KBM-7 (cell line): ENCODE data around the gene VRK1.

ENCODE experiments used
- DNase-seq: peaks from one replicate; pipeline ENCODE4 v3.0.0-alpha.2; 2015
- in situ Hi-C: fragments of 300-500 bp; cut with MboI; formaldehyde crosslinking; loops from 2 replicates; pipeline ENCODE4 v1.14.3; 2020; ENCODE audit warnings: low sequenced_read_pairs, low pct_unique_long_range_greater_than_20kb, mixed read lengths

VRK1 gene

DNA sequence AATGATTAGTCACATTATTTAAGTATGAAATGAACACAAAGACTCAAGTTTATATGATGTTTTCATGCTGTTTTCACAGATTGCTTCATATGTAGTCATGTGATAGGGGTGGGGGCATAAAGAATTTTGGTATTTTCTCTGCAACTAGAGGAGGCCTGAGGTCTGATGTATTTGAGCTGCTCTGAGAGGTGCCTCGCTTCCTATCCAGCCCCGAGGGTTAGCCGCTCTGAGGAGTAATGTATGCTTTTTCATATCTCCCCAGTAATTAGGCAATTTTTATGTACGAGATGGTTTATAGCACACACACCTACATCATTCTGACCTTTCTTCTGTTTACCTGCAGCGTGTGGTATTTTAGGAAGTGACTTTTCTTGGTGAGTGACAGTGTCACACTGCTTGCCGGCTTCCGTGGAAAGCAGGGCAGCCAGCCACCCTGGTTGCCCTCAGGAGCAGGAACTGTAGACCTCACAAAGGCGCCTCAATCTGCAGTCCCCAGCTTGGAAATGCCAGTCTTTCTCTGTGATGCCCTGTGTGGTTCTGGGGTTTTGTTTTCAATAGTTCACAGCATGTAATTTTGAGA is 106.4 kb downstream of the VRK1 start:
- DNase-seq: no peak
- in situ Hi-C loops: no loop called here

DNA sequence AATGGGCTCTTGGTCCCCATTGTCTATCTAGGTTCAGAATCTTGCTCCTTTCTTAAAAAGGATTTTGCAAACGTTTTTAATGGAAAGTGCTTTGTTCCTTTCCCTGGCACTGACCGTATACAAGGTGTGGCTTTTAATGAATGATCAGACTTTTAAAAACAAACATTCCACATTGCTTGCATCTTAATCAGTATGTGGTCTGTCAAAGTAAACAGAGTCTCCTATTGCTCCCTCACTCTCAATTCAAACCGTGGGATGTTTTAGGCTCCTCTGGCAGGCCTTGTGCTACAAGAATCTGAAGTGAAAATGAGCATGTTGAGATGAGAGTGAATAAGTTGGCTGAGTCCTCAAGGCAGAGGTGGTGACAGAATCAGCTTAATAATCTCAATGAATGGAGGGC is 107.0 kb downstream of the VRK1 start:
- no peak for DNase-seq

DNA sequence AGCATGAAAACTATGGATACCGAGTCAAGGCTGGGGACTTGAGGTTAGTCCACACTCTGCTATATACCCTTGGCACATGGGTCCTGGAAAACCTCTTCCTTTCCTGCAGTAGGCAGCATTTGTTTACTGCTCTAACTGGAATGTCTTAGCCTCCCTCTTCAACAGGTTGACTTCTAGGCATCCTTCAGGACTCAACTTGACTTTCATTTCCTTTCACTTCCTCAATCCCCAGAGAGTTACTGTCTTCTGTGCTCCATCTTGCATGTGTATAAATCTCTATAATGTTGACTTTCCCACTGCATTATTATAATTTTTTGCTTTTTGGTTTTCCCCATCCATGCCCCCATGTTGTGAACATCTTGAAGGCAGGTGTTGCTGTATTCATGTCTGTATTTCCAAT is 107.9 kb downstream of the VRK1 start:
- in situ Hi-C loops: no loop called here
- DNase-seq: no peak

More for the DNA sequence above, 107.0 kb downstream of the VRK1 start:
- in situ Hi-C loops: no loop called here

DNA sequence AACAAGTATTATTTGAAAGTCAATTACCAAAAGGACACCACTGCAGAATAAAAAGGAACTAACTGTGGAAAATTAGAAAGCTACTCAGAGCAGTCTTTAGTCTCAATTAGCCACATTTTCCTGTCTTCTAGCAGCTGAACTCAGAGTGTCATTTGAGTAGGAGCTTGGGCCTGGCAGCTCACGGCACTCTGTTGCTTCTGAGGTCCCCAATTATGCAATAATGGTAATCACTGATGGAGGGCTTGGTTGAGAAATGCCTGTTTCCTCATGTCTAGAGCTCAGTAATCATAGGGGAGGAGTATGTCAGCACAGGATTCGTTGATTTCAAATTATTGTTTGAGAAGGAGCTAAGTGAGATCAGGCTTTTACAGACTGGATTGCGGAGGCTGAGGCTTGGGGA is 108.6 kb downstream of the VRK1 start:
- in situ Hi-C loops: no loop called here
- peak; percentile 46 for DNase-seq

DNA sequence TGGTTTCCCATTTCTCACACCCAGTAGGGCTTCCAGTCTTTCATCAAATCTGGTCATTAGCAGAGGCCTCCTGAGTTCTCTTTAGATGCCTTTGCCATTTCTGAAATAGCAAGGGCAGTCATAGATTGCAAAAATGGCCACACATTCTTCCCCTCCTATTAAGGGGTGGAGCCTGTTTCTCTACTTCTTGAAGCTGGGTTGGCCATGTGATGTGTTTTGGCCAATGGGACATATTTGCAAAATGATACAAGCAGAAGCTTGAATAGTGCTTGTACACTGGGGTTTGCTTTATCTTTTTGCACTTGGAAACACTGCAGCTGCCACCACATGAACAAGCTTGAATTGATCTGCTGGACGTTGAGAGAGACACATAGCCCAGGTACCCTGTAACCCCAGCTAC is 109.3 kb downstream of the VRK1 start:
- in situ Hi-C loops: no loop called here
- DNase-seq: no peak

DNA sequence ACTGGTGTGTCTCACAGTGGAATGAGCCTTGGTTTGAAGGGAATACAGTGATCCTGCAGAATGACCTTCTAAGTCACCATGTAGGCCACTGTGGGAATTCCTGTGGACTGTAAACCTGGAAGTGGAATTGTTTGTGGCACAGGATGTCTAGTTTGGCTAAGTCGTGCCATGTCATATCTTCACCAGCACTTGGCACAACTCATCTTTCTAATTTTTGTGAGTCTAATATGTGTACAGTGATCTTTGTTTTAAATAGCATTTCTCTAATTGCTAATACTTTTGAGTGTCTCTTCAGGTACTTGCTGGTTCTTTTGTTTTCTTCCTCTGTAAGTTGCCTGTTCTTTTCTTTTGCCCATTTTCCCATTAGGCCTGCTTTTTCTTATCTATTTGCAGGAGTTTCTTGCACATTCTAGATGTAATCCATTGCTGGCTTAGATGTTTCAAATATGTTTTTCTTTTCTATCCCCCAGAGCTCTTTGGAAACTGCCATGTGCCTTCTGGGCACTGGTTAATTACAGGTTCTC is 112.7 kb downstream of the VRK1 start:
- no peak for DNase-seq
- in situ Hi-C loops: no loop called here

DNA sequence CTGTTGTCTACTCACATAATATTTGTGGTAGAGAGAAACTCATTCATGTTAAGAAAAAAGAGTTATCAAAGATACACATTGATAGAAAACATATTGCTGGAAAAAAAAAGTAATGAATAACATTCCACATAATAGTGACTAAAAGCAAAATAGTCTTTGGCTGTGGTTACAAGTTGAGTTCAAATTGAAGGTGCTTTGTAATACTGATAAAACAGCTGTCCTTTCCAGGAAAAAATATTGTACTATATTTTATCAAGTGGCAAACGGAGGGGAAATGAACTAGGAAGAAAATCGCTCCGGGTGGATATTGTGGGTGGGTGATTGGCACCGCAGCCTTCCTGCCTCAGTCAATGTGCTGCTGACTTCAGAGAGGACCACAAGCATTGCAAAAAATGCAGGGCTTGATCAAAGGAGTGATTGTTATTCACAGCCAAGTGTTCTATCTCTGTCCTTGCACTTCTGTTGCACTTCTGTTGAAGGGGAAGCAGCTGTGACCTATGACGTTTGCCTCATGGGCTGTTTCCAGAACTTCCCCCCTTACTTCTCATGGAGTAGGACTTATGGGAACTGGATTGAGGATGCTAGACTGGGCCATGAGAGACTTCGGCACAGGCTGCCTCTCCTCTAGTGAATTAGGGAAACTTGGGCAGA is 114.4 kb downstream of the VRK1 start:
- in situ Hi-C loops: no loop called here
- no peak for DNase-seq

DNA sequence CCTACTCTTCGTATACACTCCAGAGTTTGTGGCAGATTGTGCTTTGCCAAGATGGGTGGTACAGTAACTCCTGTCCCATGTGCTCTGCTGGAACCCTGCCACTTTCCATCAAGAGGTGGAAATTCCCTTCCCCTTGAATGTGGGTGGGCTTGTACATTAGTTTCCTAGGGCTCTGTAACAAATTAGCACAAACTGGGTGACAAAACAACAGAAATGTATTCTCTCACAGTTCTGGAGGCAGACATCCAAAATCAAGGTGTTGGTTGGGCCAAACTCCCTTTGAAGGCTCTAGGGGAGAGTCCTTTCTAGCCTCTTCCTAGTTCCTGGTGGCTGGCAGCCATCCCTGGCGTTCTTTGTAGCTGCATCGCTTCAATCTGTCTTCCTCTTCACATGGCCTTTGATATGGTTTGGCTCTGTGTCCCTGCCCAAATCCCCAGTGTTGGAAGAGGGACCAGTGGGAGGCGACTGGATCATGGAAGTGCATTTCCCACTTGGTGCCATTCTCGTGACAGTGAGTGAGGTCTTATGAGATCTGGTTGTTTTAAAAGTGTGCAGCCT is 117.5 kb downstream of the VRK1 start:
- in situ Hi-C loops: no loop called here
- DNase-seq: no peak

DNA sequence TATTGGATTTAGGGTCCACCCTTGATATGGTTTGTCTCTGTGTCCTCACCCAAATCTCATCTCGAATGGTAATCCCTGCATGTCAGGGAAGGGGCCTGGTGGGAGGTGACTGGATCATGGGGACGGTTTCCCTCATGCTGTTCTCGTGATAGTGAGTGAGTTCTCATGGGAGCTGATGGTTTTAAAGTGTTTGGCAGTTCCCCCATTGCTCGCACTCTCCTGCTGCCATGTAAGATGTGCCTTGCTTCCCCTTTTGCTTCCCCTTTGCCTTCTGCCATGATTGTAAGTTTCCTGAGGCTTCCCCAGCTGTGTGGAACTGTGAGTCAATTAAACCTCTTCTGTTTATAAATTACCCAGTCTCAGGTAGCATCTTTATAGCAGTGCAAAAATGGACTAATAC is 118.3 kb downstream of the VRK1 start:
- no peak for DNase-seq
- in situ Hi-C loops: no loop called here

DNA sequence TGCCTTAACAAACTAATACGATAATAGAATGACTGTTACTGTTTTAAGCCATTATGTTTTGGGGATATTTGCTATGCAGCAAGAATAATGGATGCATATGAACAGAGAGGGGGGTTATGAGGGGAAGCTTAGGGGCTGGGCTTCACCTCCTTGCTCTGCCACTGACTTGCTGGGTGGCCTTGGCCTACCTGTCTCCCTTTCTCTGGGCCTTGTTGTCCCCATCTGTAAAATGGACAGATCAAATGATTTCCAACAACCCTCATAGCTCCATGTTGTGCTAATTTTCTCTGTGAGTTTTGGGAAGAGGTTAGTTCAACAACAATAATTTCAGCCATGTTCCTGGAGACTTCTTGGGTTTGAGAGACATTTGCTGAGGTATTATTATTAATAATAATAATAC is 119.6 kb downstream of the VRK1 start:
- in situ Hi-C loops: no loop called here
- no peak for DNase-seq

DNA sequence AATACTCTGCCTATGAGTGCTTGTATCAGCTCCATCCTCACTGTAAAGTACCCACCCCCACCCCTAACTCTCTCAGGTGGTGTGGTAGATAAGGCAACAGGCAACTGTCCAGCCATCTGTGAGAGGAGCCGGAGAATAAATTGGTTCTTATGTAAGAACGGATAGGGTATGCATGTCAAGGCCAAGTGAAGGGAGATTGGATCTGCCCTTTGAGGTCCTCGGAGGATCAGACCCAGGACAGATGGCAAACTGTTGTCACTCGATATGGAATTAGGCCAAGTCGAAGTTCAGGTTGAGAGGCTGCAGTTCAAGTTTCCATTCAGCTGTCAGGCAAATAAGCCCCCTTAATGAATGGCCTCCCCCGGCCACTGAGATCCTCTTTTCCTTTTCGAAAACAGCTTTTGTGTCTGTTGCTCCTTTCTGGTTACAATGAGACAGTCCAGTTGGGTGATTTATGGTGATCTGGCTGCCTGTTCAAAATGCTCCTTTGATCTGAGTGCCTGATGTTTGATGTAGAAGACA is 120.3 kb downstream of the VRK1 start:
- in situ Hi-C loops: no loop called here
- DNase-seq: no peak

DNA sequence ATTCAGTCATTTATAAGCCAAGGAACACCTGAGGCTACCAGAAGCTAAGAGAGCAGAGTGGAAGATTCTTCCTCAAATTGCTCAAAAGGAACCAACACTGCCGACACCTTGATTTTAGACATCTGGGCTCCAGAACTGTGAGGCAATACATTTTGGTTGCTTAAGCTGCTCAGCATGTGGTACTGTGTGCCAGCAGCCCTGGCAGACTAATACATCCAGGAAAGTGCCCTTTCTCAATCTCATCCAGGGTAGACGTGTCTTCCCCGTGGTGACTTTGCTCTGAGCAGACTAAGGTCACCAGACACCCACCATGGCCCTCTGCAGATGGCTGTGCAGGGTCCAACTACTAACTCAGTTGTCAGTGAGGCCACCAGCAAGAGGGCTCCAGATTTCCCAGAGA is 122.8 kb downstream of the VRK1 start:
- no peak for DNase-seq
- in situ Hi-C loops: no loop called here

DNA sequence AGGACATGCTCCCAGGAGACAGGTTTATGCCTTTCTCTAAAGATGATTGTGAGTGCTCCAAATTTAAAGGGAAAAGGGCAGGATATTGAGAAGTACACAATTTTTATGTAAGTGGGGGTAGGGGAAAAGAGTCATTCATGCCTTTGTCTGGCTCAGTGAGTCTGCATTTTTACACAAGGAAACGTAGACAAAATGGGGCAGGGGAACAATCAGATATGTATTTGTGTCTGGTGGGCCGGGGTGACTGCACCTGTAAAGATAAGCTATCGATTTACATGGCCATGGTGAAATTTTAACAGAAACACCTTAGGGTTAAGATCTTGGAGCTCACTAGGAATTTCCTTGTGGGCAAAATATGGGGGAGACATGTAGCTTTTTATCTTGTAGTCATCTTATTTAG is 123.6 kb downstream of the VRK1 start:
- DNase-seq: no peak
- in situ Hi-C loops: no loop called here

DNA sequence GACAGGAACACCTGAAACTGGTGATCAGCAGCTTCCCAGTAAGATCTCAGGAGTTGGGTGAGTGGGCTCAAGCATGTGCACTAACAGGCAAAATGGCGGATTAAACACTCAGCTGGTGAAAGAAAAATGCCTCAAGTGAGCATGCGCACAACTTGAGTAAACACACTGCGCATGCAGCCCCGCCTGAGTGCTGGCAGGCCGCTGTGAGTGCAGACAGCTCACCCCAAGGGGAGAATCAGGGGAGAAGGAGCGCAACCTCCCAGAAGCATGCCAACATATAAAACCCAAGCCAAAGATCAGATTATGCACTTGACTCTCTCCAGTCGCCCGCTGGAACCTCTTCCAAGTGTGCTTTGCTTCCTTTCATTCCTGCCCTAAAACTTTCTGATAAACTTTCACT is 125.8 kb downstream of the VRK1 start:
- in situ Hi-C loops: no loop called here
- no peak for DNase-seq

DNA sequence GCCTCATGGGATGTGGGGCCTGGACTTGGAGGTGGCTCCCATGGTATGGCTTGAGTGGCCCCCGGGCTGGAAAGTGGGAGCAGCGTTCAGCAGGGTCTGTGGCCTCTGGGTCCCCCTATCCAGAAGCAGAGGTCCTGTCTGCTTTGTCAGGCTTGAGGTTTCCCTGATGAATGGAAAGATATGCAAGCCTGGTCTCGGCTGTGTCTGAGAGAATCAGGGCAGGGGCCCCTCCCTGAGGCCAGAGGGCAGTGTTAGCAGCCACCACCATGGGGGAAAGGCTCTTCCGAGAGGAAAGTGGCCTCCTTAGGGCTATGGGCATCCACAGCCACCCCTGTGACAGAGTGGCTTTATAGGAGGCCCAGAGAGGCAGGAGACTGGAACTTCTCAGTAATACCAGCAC is 128.2 kb downstream of the VRK1 start:
- no peak for DNase-seq
- in situ Hi-C loops: no loop called here

DNA sequence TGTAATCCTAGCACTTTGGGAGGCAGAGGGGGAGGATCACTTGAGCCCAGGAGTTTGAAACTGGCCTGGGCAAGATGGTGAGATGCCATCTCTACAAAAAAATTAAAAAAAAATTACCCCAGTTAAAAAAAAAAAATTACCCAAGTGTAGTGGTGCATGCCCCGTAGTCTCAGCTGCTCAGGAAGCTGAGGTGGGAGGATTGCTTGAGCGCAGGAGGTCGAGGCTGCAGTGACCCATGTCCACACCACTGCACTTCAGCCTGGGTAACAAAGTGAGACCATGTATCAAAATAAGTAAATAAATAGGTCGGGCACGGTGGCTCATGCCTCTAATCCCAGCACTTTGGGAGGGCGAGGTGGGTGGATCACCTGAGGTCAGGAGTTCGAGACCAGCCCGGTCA is 128.8 kb downstream of the VRK1 start:
- in situ Hi-C loops: no loop called here
- no peak for DNase-seq

DNA sequence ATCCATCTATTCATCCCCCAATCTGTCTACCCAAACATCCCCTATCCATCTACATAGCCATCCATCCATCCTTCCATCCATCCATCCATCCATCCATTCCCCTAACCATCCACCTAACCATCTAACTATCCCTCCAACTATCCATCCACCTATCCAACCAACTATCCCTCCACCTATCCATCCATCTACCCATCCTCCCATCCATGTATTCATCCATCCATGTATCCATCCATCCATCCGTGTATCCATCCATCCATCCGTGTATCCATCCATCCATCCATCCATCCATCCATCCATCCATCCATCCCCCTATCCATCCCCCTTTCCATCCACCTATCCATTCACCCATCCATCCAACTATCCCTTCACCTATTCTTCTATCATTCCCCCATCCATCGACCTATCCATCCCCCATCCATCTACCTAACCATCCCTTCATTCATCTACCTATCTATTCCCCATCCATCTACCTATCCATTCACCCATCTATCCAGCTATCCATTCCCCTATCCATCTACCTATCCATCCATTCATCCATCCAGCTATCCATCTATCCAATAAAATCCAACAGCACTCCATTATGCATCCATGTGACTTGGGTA is 131.7 kb downstream of the VRK1 start:
- no peak for DNase-seq
- in situ Hi-C loops: no loop called here

DNA sequence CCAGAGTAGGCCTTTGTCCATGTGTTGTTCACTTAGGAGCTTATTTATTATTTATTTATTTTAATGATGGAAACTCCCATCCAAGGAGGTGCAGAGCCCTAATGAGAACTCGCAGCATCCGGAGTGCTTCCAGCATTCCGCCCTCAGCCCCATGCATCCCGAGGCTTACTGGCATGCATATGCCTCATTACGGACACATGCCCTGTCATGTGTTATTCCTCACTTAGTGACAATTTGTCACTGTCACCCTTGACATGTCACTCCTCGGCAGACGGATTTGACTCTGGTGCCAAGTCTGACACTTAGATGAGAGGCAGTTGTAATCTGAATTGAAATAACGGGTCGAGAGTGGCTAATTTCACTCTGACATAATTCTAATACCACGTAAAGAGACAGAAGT is 132.8 kb downstream of the VRK1 start:
- in situ Hi-C loops: no loop called here
- DNase-seq: no peak

DNA sequence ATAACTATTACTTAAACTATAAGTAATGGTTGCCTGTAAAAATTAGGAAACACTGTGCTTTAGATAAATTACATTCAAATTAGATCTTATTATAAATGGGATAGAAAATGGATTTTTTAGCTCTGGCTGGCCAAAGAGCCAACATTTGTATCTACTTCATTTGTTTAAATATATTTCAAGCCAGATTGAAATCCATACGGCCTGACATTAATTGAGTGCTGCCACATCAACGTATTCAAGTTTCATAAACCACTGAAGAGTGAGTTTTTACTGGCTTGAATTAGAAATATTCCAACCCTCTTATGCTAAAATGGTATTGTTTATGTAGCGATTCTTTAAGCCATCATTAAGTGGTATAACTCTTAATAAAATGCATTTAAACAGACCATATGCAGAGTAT is 133.3 kb downstream of the VRK1 start:
- in situ Hi-C loops: no loop called here

More for the DNA sequence above, 133.3 kb downstream of the VRK1 start:
- DNase-seq: no peak
